Transverse colon (tissue), 4 donors: ENCODE data around the gene CLN6.

Source experiments
- CTCF ChIP-seq, 5 experiments: fragments of 200-600 bp in 3 of 5; fragments of 450-650 bp in 2 of 5; sonication (generic) in 3 of 5; IDR thresholded peaks; 1 replicate in 2 of 5; 2 replicates in 3 of 5; pipeline ENCODE4 v1.5.1; 2016 to 2017; ENCODE audit warnings: antibody characterized with exemption in 5 of 5, inconsistent platforms in 3 of 5, mild to moderate bottlenecking in 2 of 5, moderate library complexity in 1 of 5
- EP300 ChIP-seq: sonication (generic); formaldehyde crosslinking; IDR thresholded peaks from one replicate; pipeline ENCODE4 v1.6.1; 2017; ENCODE audit warnings: antibody characterized with exemption, low read depth
- POLR2A ChIP-seq: fragments of 450-650 bp; IDR thresholded peaks from one replicate; pipeline ENCODE4 v1.6.1; 2016; ENCODE audit warnings: antibody characterized with exemption, mild to moderate bottlenecking, moderate library complexity
- POLR2AphosphoS5 ChIP-seq, 3 donors: sonication (generic); formaldehyde crosslinking; IDR thresholded peaks; one replicate each; pipeline ENCODE4 v1.6.1; 2016; ENCODE audit warnings: antibody characterized with exemption in 3 of 3

DNA sequence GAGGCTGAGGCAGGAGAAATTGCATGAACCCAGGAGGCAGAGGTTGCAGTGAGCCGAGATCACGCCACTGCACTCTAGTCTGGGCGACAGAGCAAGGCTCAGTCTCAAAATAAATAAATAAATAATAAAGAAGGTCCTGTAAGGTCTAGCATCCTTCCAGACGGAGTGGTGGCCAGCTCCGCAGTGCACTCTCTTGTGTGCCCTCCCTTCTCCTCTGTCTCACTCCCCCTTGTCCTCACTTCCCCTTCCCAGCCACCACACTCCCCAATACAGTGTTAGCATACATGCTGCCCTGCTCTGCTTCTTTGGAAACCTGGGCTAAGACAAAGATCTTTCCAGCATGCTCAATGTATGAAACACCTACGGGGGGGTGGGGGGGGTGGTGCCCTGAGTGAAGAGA lies 3.4 kb upstream of the CLN6 start:
- TF ChIP-seq POLR2A (no peak), CTCF (IDR thresholded peaks at IDR 0.05) (no peak), POLR2AphosphoS5 (IDR thresholded peaks at IDR 0.05) (no peak), EP300 (no peak)
